ENCODE results near the gene DNAJB12. TPM values are rescaled to one million over a fixed set of nuclear protein-coding genes. Genes with fewer than 3 reads are reported as not detected.
"Not testable (repeated sequence)": the region's sequence is repeated elsewhere in the genome, so short reads cannot be mapped to it uniquely, and the experiment has no call there.

Gene DNAJB12
- 10 to 100 TPM; 24.3 to 26.5 TPM for total RNA-seq

DNA sequence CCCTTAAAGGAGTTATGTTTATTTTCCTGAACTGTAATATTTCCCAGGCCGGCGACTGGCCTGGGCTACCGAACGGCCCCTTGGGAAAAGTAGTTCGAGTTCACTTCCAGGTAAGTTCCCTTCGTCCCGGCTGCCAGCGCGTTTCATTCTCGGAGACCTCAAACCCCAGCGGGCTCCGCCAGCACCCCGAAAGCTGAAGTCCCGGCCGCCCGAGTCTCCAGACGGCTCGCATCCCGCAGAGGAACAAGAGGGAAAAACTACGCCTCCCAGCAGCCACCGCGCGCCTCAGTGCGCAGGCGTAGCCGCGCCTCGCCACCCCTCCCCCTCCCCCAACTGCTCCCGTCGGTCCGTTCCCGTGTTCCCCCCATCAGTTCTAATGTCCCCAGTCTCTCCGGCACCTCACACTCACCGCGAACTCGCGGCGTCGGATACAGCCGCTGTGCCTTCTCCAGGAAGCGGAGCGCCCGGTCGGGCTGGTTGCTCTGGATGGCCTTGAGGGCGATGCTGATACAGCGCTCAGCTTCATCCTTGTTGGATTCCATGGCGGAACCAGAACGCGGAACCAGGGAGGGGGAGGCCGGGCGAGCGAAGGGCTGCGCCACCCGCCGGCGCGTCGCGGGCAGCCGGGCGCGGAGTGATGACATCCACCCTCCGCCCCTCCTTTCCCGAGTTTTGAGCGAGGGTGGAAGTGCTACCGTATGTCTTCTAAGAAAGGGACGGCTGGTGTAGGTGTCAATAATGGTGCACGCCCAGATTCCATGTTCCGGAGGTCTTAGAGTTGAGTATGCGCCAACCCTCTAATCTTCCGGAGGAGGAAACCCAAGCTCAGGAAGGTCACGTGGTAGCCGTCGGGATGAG, at the start of gene DNAJB12:
Gene DNAJB12 (minus strand): TSS at position 564 of the 858 bp plus-strand sequence. CDS start 22 bp downstream, at position 542.
- Mint-ChIP-seq H3K4me3 (peak within 1 kb of the TSS; percentile 98), H3K27me3 (no peaks in the 10 kb centered on the region), H3K36me3 (peaks cover 2% of the 10 kb centered on the region), H3K4me1 (peaks cover 31% of the 10 kb centered on the region), H3K9me3 (no peaks in the 10 kb centered on the region), H3K27ac (peak within 1 kb of the TSS; percentile 98)
- ATAC-seq (ENCODE audit: low read depth) (peak; percentile 88), DNase-seq (peak; percentile 92)
- POLR2A ChIA-PET, result interaction anchor here (1.0 to 1.7 kb wide), 3 partner anchors 10 to 270 kb away, joined by 3 to 6 read pairs (median 3); no protein-coding TSS in a partner anchor

DNA sequence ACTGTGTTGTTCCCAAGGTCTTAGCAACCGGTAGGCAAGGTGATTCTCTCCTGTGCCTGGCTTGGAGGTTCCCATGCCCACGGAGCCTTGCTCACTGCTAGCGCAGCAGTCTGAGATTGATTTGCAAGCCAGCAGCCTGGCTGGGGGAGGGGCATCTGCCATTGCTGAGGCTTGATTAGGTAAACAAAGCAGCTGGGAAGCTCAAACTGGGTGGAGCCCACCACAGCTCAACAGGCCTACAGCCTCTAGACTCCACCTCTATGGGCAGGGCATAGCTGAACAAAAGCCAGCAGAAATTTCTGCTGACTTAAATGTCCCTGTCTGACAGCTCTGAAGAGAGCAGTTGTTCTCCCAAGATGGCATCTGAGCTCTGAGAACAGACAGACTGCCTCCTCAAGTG, 40.9 kb upstream of the DNAJB12 start:
- POLR2A ChIA-PET; ATAC-seq (ENCODE audit: low read depth); DNase-seq; H3K4me1 Mint-ChIP-seq; H3K36me3 Mint-ChIP-seq; H3K9me3 Mint-ChIP-seq; H3K27me3 Mint-ChIP-seq; H3K4me3 Mint-ChIP-seq; H3K27ac Mint-ChIP-seq: not testable (repeated sequence)

DNA sequence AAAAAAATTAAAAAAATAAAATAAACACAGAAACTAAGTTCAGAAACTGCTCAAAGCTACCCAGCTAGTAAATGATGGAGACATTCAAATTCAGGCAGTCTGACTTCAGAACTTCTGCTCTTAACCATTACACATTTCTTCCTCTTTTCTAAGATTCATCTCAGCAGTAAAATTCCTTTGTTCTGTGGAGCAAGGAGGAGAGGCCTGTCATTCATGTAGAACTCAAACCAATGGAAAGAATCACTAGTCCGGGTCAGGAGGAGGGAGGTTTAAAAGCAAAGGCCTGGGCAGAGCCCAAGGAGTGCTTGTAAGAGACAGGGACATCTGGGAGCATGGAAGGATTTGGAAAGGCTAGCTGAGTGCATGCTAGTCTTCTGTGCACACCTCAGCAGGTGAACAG, 37.9 kb upstream of the DNAJB12 start:
- H3K4me1 Mint-ChIP-seq, result peaks cover 1% of the 10 kb centered on the region
- no peak overlapping the region for H3K4me3 Mint-ChIP-seq
- H3K27ac Mint-ChIP-seq, result no peak overlapping the region
- POLR2A ChIA-PET, result no interaction called here
- peaks cover 2% of the 10 kb centered on the region for H3K36me3 Mint-ChIP-seq
- DNase-seq (no peak), ATAC-seq (ENCODE audit: low read depth) (no peak)
- no peaks in the 10 kb centered on the region for H3K9me3 Mint-ChIP-seq
- no peaks in the 10 kb centered on the region for H3K27me3 Mint-ChIP-seq

DNA sequence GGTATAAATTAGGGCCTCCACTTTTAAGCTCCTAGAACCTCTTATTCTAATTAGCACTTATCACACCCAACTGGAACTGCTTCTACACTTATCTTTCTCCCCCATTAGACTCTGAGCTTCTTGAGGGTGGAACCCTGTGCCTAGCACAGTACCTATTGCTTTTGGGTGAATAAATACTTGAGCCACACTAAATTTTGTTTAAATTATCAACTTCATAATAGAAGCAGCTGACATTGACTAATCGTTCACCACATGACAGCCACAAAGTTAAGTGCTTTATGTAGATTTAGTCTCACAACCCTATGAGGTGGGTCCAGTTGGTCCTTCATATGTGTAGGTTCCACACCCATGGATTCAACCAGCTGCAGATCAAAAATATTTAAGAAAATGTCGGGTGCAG, 36.0 kb upstream of the DNAJB12 start:
- H3K36me3 Mint-ChIP-seq, result peaks cover 2% of the 10 kb centered on the region
- no peak for DNase-seq
- H3K27me3 Mint-ChIP-seq, result no peaks in the 10 kb centered on the region
- H3K4me1 Mint-ChIP-seq, result no peaks in the 10 kb centered on the region
- no peak overlapping the region for H3K4me3 Mint-ChIP-seq
- H3K9me3 Mint-ChIP-seq, result no peaks in the 10 kb centered on the region
- POLR2A ChIA-PET, result no interaction called here
- no peak overlapping the region for H3K27ac Mint-ChIP-seq
- ATAC-seq (ENCODE audit: low read depth), result no peak

DNA sequence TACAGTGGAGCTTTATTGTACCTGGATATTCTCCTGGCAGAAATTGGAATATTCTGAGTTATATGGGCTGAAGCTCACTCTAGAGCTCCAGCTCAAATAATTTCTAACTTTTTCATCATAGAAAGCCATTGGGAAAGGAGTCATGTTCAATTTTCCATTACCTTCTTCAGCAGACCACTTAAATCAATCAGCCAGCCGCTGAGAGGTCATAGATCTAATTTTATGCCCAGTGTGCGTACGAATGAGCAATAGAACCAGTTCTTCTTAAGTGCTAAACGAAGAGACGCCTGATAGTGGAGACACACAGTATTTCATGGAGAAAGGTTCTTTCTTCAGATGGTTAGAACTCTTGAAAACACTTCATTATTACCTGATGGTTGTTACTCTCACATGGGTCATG, 35.0 kb upstream of the DNAJB12 start:
- Mint-ChIP-seq H3K27ac (no peak overlapping the region), H3K4me1 (no peaks in the 10 kb centered on the region), H3K27me3 (no peaks in the 10 kb centered on the region), H3K9me3 (no peaks in the 10 kb centered on the region), H3K4me3 (no peak overlapping the region), H3K36me3 (peaks cover 2% of the 10 kb centered on the region)
- DNase-seq (no peak), ATAC-seq (ENCODE audit: low read depth) (no peak)
- POLR2A ChIA-PET, result no interaction called here

DNA sequence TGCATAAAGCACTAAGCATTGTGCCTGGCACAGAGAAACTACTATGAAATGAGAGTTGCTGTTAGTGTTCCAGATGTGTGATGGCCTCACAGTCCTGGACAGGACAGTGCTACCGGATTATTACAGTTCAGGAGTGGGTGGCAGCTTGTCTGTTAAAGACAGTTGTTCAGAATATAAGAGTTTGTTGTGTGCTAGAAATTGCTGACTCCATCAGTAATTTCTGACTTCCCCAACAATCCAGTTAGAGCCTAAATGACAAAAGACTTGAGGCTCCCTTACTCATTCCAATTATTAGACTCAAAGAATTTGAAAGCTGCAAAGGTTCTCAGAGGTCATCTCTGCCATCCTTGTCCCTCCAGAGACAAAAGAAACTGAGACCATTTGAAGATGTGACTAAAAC, 34.3 kb upstream of the DNAJB12 start:
- POLR2A ChIA-PET, result no interaction called here
- ATAC-seq (ENCODE audit: low read depth) (no peak), DNase-seq (no peak)
- Mint-ChIP-seq H3K4me3 (no peak overlapping the region), H3K4me1 (no peaks in the 10 kb centered on the region), H3K27ac (no peak overlapping the region), H3K9me3 (no peaks in the 10 kb centered on the region), H3K36me3 (peaks cover 2% of the 10 kb centered on the region), H3K27me3 (no peaks in the 10 kb centered on the region)

DNA sequence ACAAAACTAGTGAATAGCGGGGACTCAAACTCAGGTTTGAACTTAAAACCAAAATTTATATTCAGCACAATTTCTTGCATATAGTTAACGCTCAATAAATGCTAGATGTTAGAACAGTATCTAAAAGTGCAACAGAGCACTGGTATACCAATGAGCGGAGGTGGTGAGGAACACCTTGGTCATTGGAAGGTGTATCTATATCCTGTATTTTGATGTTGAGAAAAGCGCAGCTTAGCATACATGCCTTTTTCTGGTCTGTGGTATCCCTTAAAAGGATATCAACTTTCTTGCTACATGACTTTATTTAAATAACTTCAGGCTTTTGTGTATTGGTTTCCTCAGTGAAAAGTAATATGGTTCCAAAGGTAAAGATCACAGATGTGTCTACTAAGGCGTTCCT, 33.3 kb upstream of the DNAJB12 start:
- H3K27ac Mint-ChIP-seq, result no peak overlapping the region
- no peaks in the 10 kb centered on the region for H3K4me1 Mint-ChIP-seq
- no peaks in the 10 kb centered on the region for H3K9me3 Mint-ChIP-seq
- DNase-seq (no peak), ATAC-seq (ENCODE audit: low read depth) (peak; percentile 42)
- no peak overlapping the region for H3K4me3 Mint-ChIP-seq
- H3K36me3 Mint-ChIP-seq, result no peaks in the 10 kb centered on the region
- POLR2A ChIA-PET, result no interaction called here
- H3K27me3 Mint-ChIP-seq, result no peaks in the 10 kb centered on the region

DNA sequence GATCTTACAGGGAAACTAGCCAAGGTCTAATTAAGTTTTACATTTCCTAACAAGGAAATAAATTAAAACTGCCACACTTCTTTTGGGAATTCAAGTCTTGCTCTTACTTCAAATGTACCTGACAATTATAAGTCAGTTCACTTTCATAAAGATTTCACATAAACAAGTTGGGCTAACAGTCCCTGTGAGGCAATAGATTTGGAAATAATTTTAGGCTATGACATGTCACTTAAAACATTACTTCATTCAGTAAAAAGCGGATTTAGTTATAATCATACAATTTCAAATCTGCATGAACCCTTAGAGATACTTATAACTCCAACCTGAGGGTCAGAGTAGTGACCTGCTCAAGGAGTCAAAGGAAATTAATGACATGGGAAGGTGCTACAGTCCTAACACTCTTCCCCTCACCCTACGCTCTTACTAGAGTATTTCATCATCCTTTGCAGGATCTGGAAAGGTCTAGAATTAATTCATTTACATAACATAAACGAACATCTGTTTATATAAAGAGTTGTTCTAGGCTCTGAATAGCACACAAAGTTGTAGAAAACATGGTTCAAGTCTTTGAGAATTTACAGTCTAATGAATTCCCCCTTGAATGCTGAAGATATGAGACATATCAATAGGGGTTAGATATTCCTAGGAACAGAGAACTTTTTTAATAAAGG, 32.3 kb upstream of the DNAJB12 start:
- H3K27me3 Mint-ChIP-seq, result no peaks in the 10 kb centered on the region
- H3K4me1 Mint-ChIP-seq, result no peaks in the 10 kb centered on the region
- H3K36me3 Mint-ChIP-seq, result no peaks in the 10 kb centered on the region
- H3K9me3 Mint-ChIP-seq, result no peaks in the 10 kb centered on the region
- H3K27ac Mint-ChIP-seq, result no peak overlapping the region
- POLR2A ChIA-PET, result no interaction called here
- H3K4me3 Mint-ChIP-seq, result no peak overlapping the region
- ATAC-seq (ENCODE audit: low read depth) (no peak), DNase-seq (no peak)

DNA sequence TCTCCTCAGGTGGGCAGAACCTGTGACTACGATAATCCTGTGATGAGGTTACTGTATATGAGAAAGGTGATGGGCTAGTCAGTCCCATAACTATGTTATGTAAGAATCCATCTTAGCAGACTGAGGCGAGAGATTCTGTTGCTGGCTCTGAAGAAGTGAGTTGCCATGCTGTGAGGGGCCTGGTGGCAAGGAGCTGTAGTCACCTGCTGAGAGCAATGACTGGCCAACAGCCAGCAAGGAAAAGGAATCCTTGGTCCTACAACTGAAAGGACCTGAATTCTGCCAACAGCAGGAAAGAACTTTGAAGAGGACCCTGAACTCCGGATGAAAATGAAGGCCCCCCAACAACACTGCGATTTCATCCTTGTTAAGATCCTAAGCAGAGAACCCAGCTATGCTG, 31.0 kb upstream of the DNAJB12 start:
- POLR2A ChIA-PET, result interaction anchor here (0.6 kb wide), 1 partner anchor 508 kb away, joined by 3 read pairs; no protein-coding TSS in a partner anchor
- no peak overlapping the region for H3K27ac Mint-ChIP-seq

DNA sequence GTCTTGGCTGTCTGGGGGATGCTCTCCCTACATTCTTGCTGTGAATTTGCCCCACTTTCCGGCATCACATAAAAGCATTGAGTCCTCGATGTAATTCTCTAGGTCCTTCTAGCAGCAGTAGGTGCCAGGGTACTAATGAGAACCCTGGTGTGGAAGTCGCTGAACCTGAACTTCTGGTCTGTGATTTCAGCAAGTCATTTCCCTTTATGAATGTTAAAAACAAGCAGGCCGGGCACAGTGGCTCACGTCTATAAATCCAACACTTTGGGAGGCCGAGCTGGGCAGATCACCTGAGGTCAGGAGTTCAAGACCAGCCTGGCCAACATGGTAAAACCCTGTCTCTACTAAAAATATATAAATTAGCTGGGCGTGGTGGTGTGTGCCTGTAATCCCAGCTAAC, 30.3 kb upstream of the DNAJB12 start:
- H3K9me3 Mint-ChIP-seq; H3K36me3 Mint-ChIP-seq; H3K27ac Mint-ChIP-seq; H3K4me3 Mint-ChIP-seq; H3K4me1 Mint-ChIP-seq; ATAC-seq (ENCODE audit: low read depth); H3K27me3 Mint-ChIP-seq; POLR2A ChIA-PET; DNase-seq: not testable (repeated sequence)

More for the DNA sequence above, 31.0 kb upstream of the DNAJB12 start:
- Mint-ChIP-seq H3K36me3 (no peaks in the 10 kb centered on the region), H3K4me1 (no peaks in the 10 kb centered on the region), H3K9me3 (no peaks in the 10 kb centered on the region), H3K27me3 (no peaks in the 10 kb centered on the region), H3K4me3 (no peak overlapping the region)
- no peak for ATAC-seq (ENCODE audit: low read depth)
- DNase-seq, result no peak

DNA sequence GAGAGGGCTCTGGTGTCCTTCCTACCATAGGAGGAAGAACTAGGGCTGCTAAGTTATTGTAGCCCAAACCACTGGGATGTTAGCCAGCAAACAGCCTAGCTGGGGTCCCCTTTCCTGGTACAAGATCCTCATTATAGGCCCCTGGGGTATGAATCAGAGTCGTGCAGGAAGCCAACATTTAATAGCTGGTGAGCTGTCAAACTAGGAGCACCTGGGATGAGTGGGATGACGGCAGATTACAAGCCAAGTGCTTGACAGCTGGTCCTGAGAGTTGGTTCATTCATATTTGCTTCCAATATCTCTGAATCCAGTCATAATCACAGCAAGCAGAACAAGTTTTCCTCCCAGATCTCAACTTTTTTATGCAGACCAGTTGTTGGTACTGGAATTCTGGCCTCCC, 25.1 kb upstream of the DNAJB12 start:
- peaks cover 12% of the 10 kb centered on the region for H3K4me1 Mint-ChIP-seq
- no peak overlapping the region for H3K27ac Mint-ChIP-seq
- DNase-seq, result no peak
- POLR2A ChIA-PET, result no interaction called here
- no peaks in the 10 kb centered on the region for H3K27me3 Mint-ChIP-seq
- no peaks in the 10 kb centered on the region for H3K36me3 Mint-ChIP-seq
- no peaks in the 10 kb centered on the region for H3K9me3 Mint-ChIP-seq
- no peak overlapping the region for H3K4me3 Mint-ChIP-seq
- no peak for ATAC-seq (ENCODE audit: low read depth)

DNA sequence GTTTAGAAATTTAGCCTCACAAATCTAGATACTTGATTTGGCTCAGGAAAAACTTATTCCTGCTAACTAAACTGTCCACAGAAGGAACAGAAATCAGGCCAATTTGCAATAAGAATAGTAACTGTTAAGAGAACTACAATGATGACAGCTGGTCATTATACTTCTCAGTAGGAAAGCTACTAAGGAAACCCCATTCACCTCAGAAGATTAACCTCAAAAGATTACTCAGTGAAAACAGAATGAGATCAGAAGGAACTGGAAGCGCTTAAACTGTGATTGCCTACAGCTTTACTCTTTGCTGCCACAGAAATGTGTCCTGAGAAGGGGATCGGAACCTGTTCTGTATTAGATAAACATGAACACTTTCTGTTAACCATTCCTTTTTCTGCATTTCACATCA, 24.3 kb upstream of the DNAJB12 start:
- ATAC-seq (ENCODE audit: low read depth) (peak; percentile 63), DNase-seq (no peak)
- POLR2A ChIA-PET, result interaction anchor here (0.9 kb wide), 1 partner anchor 789 kb away, joined by 5 read pairs; no protein-coding TSS in a partner anchor
- peaks cover 12% of the 10 kb centered on the region for H3K4me1 Mint-ChIP-seq
- H3K36me3 Mint-ChIP-seq, result no peaks in the 10 kb centered on the region
- H3K27me3 Mint-ChIP-seq, result no peaks in the 10 kb centered on the region
- H3K4me3 Mint-ChIP-seq, result no peak overlapping the region
- no peak overlapping the region for H3K27ac Mint-ChIP-seq
- H3K9me3 Mint-ChIP-seq, result no peaks in the 10 kb centered on the region

DNA sequence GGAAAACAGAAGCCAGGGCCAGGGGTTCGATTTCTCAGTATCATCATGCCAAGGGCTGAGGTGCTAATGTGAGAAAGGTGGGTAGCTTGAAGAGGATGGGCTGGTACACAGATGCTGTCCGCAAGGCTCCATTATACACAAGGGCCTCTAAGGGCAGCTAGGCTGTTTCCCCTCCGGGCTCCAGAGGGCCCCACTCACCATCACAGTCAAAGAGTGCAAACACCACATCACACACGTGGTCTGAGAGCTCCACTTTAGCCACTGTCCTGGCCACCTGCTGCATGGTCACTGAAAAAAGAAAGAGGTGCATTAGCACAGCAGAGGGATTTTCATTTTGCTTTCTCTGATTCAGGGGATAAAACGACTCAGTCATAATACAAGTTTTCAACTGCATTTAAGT, 20.9 kb upstream of the DNAJB12 start:
- Mint-ChIP-seq H3K4me3 (no peak overlapping the region), H3K36me3 (no peaks in the 10 kb centered on the region), H3K4me1 (peaks cover 14% of the 10 kb centered on the region), H3K9me3 (no peaks in the 10 kb centered on the region), H3K27me3 (no peaks in the 10 kb centered on the region), H3K27ac (no peak overlapping the region)
- DNase-seq (no peak), ATAC-seq (ENCODE audit: low read depth) (no peak)
- POLR2A ChIA-PET, result no interaction called here

DNA sequence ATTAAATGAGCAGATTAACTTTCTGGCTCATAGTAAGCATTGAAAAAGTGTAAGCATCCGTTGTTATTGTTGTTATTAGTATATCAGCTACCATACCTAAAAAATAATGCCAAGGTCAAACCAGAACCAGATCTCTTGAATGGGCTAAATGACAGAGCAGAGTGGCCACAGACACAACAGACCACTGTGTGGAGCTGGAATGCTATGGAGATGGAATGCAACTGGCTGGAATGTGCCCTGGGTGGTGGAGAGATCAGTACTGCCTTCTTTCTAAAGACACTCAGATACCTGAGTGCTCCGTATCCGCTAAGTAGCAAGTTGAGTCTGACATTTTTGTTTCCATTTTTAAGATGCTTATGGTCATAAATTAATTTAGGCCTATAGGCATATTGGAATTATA, 20.5 kb upstream of the DNAJB12 start:
- peaks cover 18% of the 10 kb centered on the region for H3K4me1 Mint-ChIP-seq
- no peaks in the 10 kb centered on the region for H3K27me3 Mint-ChIP-seq
- H3K27ac Mint-ChIP-seq, result no peak overlapping the region
- H3K9me3 Mint-ChIP-seq, result no peaks in the 10 kb centered on the region
- H3K36me3 Mint-ChIP-seq, result no peaks in the 10 kb centered on the region
- DNase-seq (no peak), ATAC-seq (ENCODE audit: low read depth) (no peak)
- POLR2A ChIA-PET, result interaction anchor here (0.7 kb wide), 1 partner anchor 203 kb away, joined by 6 read pairs; no protein-coding TSS in a partner anchor
- no peak overlapping the region for H3K4me3 Mint-ChIP-seq

Data from activated naive CD8-positive, alpha-beta T cell treated with anti-CD3 and anti-CD28 coated beads, Interleukin-2, amount 10 ng/mL, durations not matched to agents 7 days and 5 days (primary cell).